Nephron progenitor cell (in vitro differentiated cells): ENCODE data around the gene RTP5.
"Not testable (repeated sequence)": the region's sequence is repeated elsewhere in the genome, so short reads cannot be mapped to it uniquely, and the experiment has no call there.

Experiments used
- DNase-seq: peaks from one replicate; pipeline ENCODE4 v3.0.0; 2021
- H3K27ac Mint-ChIP-seq: 2 replicates; pipeline ENCODE4 v1.8.0; 2021; ENCODE audit warnings: mild to moderate bottlenecking, moderate library complexity, mixed read lengths
- H3K27me3 Mint-ChIP-seq: 2 replicates; pipeline ENCODE4 v1.8.0; 2021; ENCODE audit warnings: mild to moderate bottlenecking, low read depth, mixed read lengths; ENCODE audit not compliant: poor library complexity
- H3K36me3 Mint-ChIP-seq: 2 replicates; pipeline ENCODE4 v1.8.0; 2021; ENCODE audit warnings: low read depth, mixed read lengths
- H3K4me1 Mint-ChIP-seq: 2 replicates; pipeline ENCODE4 v1.8.0; 2021; ENCODE audit warnings: mixed read lengths
- H3K4me3 Mint-ChIP-seq: 2 replicates; pipeline ENCODE4 v1.8.0; 2021; ENCODE audit warnings: mild to moderate bottlenecking, moderate library complexity, mixed read lengths
- H3K9me3 Mint-ChIP-seq: 2 replicates; pipeline ENCODE4 v1.8.0; 2021; ENCODE audit warnings: mild to moderate bottlenecking, moderate library complexity, mixed read lengths
- CTCF ChIP-seq: fragments of 200-600 bp; sonication (generic); IDR thresholded peaks from 2 replicates; pipeline ENCODE4 v1.5.0; 2021; ENCODE audit warnings: antibody characterized with exemption

The RTP5 gene

GRCh38 chr2:241827394-241827793 lies 42.1 kb upstream of the RTP5 start:
- Mint-ChIP-seq H3K4me1 (peaks cover 14% of the 10 kb centered on the region), H3K36me3 (peaks cover 5% of the 10 kb centered on the region), H3K27ac (no peak overlapping the region), H3K9me3 (peaks cover 70% of the 10 kb centered on the region), H3K27me3 (peaks cover 41% of the 10 kb centered on the region), H3K4me3 (no peak overlapping the region)
- no peak for TF ChIP-seq CTCF
- no peak for DNase-seq

GRCh38 chr2:241833101-241833663 lies 36.3 kb upstream of the RTP5 start:
- peaks cover 51% of the 10 kb centered on the region for H3K9me3 Mint-ChIP-seq
- H3K36me3 Mint-ChIP-seq, result no peaks in the 10 kb centered on the region
- H3K27ac Mint-ChIP-seq, result no peak overlapping the region
- TF ChIP-seq CTCF, result no peak
- DNase-seq, result no peak
- H3K4me3 Mint-ChIP-seq, result no peak overlapping the region
- peaks cover 6% of the 10 kb centered on the region for H3K27me3 Mint-ChIP-seq
- peaks cover 15% of the 10 kb centered on the region for H3K4me1 Mint-ChIP-seq

- not testable (repeated sequence) for H3K4me3 Mint-ChIP-seq, DNase-seq, H3K27me3 Mint-ChIP-seq, H3K27ac Mint-ChIP-seq, H3K36me3 Mint-ChIP-seq
- Mint-ChIP-seq H3K4me1 (peaks cover 15% of the 10 kb centered on the region), H3K9me3 (peaks cover 50% of the 10 kb centered on the region)
Observed at GRCh38 chr2:241833756-241834526, 35.6 kb upstream of the RTP5 start.

- no peak for DNase-seq
- no peak overlapping the region for H3K27ac Mint-ChIP-seq
- no peak overlapping the region for H3K4me3 Mint-ChIP-seq
- no peak for TF ChIP-seq CTCF
- H3K27me3 Mint-ChIP-seq, result peaks cover 10% of the 10 kb centered on the region
- peaks cover 50% of the 10 kb centered on the region for H3K9me3 Mint-ChIP-seq
- H3K4me1 Mint-ChIP-seq, result peaks cover 15% of the 10 kb centered on the region
- no peaks in the 10 kb centered on the region for H3K36me3 Mint-ChIP-seq
Observed at GRCh38 chr2:241834527-241835210, 34.9 kb upstream of the RTP5 start.

- no peak for DNase-seq
- Mint-ChIP-seq H3K27me3 (peaks cover 7% of the 10 kb centered on the region), H3K9me3 (peaks cover 45% of the 10 kb centered on the region), H3K36me3 (no peaks in the 10 kb centered on the region), H3K4me1 (peaks cover 15% of the 10 kb centered on the region), H3K27ac (no peak overlapping the region), H3K4me3 (no peak overlapping the region)
- no peak for TF ChIP-seq CTCF
Observed at GRCh38 chr2:241835611-241836010, 33.9 kb upstream of the RTP5 start.

- H3K4me3 Mint-ChIP-seq, result no peak overlapping the region
- H3K27ac Mint-ChIP-seq, result no peak overlapping the region
- TF ChIP-seq CTCF, result no peak
- H3K9me3 Mint-ChIP-seq, result peaks cover 40% of the 10 kb centered on the region
- peaks cover 17% of the 10 kb centered on the region for H3K4me1 Mint-ChIP-seq
- H3K27me3 Mint-ChIP-seq, result peaks cover 7% of the 10 kb centered on the region
- DNase-seq, result no peak
- H3K36me3 Mint-ChIP-seq, result no peaks in the 10 kb centered on the region
Observed at GRCh38 chr2:241836292-241836691, 33.2 kb upstream of the RTP5 start.
